ENCODE results near the gene TSPAN17. TPM values are rescaled to one million over a fixed set of nuclear protein-coding genes. Genes with fewer than 3 reads are reported as not detected.

Gene TSPAN17
- total RNA-seq, 2 donors from 2014 or later: 15.0 to 20.4 TPM

DNA sequence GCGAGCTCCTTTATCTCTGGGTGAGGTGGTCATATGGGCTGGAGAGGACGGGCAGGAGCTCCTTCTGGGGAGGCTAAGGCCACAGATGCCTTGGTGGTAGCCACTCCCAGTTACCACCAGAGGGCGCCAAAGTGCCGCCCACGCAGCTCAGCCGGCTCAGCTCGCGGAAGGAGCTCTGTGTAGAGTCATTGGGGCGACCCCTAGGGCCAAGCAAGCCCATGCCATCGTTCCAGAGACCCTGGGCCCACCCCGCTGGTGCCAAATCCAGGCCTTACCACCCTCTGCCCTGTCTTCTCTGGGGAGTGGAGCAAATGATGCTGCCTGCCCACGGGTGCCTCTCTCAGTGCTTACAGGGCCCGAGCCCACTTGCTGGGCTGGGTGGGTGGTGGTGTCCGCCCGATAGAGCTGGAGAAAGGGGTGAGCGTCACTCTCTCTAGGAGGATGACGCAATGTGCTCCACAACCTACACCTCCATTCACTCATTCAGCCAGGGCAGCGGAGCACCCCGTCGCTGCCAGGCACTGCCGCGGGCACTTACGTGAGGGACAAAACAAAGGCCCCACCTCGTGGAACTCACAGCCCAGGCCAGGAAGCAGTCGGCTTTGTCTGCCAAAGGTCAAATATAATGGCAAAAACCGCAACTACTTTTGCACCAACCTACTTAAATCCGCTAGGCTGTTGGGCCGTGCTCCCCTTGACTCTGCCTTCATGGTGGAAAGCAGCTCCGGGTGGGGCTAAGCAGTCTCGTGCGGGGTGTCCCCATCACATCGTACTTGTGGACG lies 13.8 kb downstream of the TSPAN17 start:
- Histone ChIP-seq H3K27ac (no peak overlapping the region), H3K27me3 (no peaks in the 10 kb centered on the region), H3K9me3 (no peaks in the 10 kb centered on the region), H3K4me1 (peaks cover 0 to 12% of the 10 kb centered on the region in 2 donors), H3K36me3 (peaks cover 7% of the 10 kb centered on the region), H3K4me3 (no peak overlapping the region)
- no peak for DNase-seq (ENCODE audit: low spot score)
- TF ChIP-seq, protein P1, sequence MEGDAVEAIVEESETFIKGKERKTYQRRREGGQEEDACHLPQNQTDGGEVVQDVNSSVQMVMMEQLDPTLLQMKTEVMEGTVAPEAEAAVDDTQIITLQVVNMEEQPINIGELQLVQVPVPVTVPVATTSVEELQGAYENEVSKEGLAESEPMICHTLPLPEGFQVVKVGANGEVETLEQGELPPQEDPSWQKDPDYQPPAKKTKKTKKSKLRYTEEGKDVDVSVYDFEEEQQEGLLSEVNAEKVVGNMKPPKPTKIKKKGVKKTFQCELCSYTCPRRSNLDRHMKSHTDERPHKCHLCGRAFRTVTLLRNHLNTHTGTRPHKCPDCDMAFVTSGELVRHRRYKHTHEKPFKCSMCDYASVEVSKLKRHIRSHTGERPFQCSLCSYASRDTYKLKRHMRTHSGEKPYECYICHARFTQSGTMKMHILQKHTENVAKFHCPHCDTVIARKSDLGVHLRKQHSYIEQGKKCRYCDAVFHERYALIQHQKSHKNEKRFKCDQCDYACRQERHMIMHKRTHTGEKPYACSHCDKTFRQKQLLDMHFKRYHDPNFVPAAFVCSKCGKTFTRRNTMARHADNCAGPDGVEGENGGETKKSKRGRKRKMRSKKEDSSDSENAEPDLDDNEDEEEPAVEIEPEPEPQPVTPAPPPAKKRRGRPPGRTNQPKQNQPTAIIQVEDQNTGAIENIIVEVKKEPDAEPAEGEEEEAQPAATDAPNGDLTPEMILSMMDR (IDR thresholded peaks at IDR 0.05): peak; percentile 93 to 99

DNA sequence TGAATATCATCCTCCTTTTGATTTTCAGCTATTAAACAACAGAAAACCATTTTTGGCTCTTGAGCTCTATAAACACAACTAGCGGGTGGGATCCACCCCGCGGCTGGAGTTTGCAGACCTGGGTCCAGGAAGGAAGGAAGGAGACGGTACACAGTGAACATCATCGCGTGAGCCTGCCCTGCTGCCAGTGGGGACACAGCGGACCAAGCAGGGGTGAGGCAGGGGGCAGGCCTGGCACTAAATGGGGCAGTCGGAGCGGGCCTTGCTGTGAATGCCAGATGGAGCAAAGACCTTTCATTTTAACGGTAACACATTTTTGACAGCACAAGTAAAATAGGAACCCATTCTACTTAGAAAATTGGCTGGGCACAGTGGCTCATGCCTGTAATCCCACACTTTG lies 14.4 kb downstream of the TSPAN17 start:
- no peaks in the 10 kb centered on the region for H3K27me3 ChIP-seq

DNA sequence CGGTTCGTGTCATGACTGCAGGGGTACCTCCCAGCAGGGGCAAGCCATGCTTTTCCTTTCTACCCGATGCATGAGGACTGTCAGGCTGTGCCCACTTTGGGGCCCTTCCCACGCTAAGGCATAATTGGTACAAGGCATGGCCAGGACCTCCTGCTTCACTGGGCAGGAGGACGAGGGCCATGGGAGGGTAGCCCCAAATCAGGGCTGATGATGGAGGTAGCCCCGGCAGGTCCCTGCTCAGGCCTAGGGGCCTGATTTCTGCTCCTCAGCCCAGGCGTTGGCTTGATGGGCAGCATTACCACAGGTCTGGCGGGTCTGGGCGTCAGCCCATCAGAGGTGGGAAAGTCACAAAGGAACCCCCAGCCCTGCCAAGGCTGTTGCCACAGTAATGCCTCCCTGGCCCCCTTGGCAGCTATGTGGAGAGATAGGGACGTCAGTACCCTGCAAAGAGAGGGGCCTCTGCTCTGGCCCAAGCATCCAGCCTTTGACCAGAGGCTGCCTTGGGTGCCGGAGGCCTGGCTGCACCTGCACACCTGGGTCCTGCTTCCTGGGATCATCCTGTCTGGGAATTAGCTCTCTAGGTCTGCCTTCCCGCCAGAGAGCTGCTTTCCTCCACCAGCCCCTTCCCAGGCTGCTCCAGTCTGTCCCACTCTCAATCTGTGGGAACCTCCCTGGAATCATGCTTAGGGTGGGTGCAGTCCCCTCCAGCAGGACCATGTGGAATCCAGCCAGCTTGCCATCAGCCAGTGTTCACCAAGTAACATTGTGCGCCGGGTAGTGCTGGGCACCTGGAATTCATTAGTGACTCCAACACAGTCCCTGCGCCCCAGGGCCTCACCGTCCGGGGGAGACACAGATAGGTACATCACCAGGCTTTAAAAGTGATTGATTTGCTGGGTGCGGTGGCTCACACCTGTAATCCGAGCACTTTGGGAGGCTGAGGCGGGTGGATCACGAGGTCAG lies 15.4 kb downstream of the TSPAN17 start:
- Histone ChIP-seq H3K36me3 (no peaks in the 10 kb centered on the region), H3K4me1 (peaks cover 0 to 12% of the 10 kb centered on the region in 2 donors), H3K27ac (no peak overlapping the region), H3K27me3 (no peaks in the 10 kb centered on the region), H3K9me3 (no peaks in the 10 kb centered on the region), H3K4me3 (no peak overlapping the region)
- no peak for DNase-seq (ENCODE audit: low spot score)
- TF ChIP-seq, protein P1 (IDR thresholded peaks at IDR 0.05): no peak

More for the DNA sequence above, 14.4 kb downstream of the TSPAN17 start:
- H3K27ac ChIP-seq: no peak overlapping the region
- peaks cover 0 to 12% of the 10 kb centered on the region in 2 donors for H3K4me1 ChIP-seq
- H3K9me3 ChIP-seq: no peaks in the 10 kb centered on the region
- H3K4me3 ChIP-seq: no peak overlapping the region
- peaks cover 5% of the 10 kb centered on the region for H3K36me3 ChIP-seq
- DNase-seq (ENCODE audit: low spot score): no peak
- TF ChIP-seq, protein P1 (IDR thresholded peaks at IDR 0.05): no peak

DNA sequence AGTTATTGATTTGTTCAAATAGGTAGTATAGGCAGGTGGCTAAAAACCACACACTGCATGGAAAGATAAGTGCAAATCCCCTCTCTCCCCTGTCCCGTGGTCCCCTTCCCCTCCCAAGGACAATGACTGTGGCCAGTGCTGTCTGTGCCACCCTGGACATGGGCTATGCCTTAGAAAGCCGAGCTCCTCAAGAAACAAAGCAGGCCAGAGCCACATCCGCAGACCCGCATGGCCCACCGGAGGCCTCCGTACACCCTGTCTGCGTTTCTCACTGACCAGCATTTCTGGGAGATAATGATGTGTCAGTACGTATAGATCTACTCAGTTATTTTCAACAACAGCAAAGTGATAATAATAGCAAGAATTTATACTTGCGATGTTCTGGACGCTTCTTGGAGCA lies 16.3 kb downstream of the TSPAN17 start:
- Histone ChIP-seq H3K4me1 (peaks cover 0 to 7% of the 10 kb centered on the region in 2 donors), H3K27me3 (no peaks in the 10 kb centered on the region), H3K9me3 (no peaks in the 10 kb centered on the region), H3K36me3 (no peaks in the 10 kb centered on the region), H3K4me3 (no peak overlapping the region), H3K27ac (no peak overlapping the region)
- no peak for DNase-seq (ENCODE audit: low spot score)
- TF ChIP-seq, protein P1 (IDR thresholded peaks at IDR 0.05): no peak

DNA sequence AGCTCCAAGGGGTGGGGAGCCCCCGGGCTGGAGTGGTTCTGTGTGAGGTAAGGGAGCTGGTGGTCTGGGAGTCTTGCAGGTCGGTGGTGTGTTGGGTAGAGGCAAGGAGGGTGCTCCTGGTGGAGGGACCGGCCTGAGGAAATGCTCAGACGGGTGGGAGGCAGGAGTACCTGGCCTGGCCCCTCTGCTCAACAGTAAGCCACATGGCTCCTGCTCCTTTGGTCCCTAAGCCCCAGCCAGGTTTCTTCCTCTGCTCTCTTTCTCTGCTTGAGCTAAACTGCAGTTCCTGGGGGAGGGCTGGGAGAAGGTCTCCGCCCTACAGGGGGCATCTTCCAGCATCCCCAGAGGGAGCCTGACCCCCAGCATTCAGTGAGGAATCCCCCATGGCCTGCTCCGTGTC lies 17.2 kb downstream of the TSPAN17 start:
- H3K27me3 ChIP-seq: no peaks in the 10 kb centered on the region
- peaks cover 0 to 4% of the 10 kb centered on the region in 2 donors for H3K4me1 ChIP-seq
- H3K9me3 ChIP-seq: no peaks in the 10 kb centered on the region
- no peak overlapping the region for H3K27ac ChIP-seq
- TF ChIP-seq, protein P1 (IDR thresholded peaks at IDR 0.05): no peak
- DNase-seq (ENCODE audit: low spot score): no peak
- no peak overlapping the region for H3K4me3 ChIP-seq
- H3K36me3 ChIP-seq: no peaks in the 10 kb centered on the region

All from right atrium auricular region (tissue), 2 donors.